Measurements from ENCODE around the gene ORM1.

DNA sequence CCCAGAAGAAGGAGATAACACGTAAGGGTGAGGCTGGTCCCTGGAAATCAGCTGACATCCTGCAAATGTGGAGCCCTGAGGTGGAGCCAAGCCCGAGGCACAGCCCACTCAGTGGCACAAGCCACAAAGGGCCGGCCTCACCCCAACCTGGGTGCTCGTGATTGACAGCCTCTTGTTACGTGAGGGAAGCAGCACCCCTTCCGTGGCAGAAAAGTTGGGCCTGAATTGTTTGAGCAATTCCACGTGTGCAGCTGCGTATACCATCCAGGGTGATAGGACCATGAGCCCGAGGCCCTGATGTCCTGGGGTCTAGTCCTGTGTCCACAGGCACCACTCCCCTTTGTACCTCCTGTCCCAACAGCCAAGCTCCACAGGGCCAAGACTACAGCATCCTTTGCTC lies 11.6 kb downstream of the ORM1 start:
- TF ChIP-seq ZSCAN16 (tag by site-specific recombination; IDR thresholded peaks at IDR 0.05): no peak
- TF ChIP-seq, protein P1, sequence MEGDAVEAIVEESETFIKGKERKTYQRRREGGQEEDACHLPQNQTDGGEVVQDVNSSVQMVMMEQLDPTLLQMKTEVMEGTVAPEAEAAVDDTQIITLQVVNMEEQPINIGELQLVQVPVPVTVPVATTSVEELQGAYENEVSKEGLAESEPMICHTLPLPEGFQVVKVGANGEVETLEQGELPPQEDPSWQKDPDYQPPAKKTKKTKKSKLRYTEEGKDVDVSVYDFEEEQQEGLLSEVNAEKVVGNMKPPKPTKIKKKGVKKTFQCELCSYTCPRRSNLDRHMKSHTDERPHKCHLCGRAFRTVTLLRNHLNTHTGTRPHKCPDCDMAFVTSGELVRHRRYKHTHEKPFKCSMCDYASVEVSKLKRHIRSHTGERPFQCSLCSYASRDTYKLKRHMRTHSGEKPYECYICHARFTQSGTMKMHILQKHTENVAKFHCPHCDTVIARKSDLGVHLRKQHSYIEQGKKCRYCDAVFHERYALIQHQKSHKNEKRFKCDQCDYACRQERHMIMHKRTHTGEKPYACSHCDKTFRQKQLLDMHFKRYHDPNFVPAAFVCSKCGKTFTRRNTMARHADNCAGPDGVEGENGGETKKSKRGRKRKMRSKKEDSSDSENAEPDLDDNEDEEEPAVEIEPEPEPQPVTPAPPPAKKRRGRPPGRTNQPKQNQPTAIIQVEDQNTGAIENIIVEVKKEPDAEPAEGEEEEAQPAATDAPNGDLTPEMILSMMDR (tag by site-specific recombination; IDR thresholded peaks at IDR 0.05): no peak
- TF ChIP-seq REPIN1 (tag by site-specific recombination; IDR thresholded peaks at IDR 0.05; ENCODE audit: low read depth): no peak
- TF ChIP-seq, protein P2, sequence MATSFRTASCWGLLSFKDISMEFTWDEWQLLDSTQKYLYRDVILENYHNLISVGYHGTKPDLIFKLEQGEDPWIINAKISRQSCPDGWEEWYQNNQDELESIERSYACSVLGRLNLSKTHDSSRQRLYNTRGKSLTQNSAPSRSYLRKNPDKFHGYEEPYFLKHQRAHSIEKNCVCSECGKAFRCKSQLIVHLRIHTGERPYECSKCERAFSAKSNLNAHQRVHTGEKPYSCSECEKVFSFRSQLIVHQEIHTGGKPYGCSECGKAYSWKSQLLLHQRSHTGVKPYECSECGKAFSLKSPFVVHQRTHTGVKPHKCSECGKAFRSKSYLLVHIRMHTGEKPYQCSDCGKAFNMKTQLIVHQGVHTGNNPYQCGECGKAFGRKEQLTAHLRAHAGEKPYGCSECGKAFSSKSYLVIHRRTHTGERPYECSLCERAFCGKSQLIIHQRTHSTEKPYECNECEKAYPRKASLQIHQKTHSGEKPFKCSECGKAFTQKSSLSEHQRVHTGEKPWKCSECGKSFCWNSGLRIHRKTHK (tag by site-specific recombination; IDR thresholded peaks at IDR 0.05): no peak
- TF ChIP-seq ZNF366 (tag by site-specific recombination; conservative IDR thresholded peaks at IDR 0.05): no peak
- TF ChIP-seq ZNF530 (tag by site-specific recombination; IDR thresholded peaks at IDR 0.05; ENCODE audit: low read depth): no peak
- TF ChIP-seq, protein P3, sequence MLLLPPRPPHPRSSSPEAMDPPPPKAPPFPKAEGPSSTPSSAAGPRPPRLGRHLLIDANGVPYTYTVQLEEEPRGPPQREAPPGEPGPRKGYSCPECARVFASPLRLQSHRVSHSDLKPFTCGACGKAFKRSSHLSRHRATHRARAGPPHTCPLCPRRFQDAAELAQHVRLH (tag by site-specific recombination; IDR thresholded peaks at IDR 0.05): no peak

All from HEK293 (cell line).